DND-41 (cell line): ENCODE results near the gene OTOR.
A peak's percentile ranks its signal among the peaks of the same experiment; 100 is the strongest.

Experiments used
- CTCF ChIP-seq: IDR thresholded peaks from 2 replicates; pipeline ENCODE4 v1.5.1; 2012; ENCODE audit warnings: borderline replicate concordance, low read length, moderate library complexity, mild to moderate bottlenecking; ENCODE audit not compliant: poor library complexity, severe bottlenecking; ENCODE audit errors: extremely low read depth
- EZH2 ChIP-seq: IDR thresholded peaks from 3 replicates; pipeline ENCODE4 v1.6.1; 2012; ENCODE audit warnings: borderline replicate concordance, low read depth, mild to moderate bottlenecking, moderate library complexity, low read length, inconsistent platforms; ENCODE audit not compliant: severe bottlenecking

GRCh38 chr20:16747291-16747811 is 807 bp upstream of the OTOR start:
- TF ChIP-seq CTCF (peak; percentile 5), EZH2 (no peak)
